ENCODE results near the gene TAL1. TPM values are rescaled to one million over a fixed set of nuclear protein-coding genes. Genes with fewer than 3 reads are reported as not detected.

Gene TAL1
- total RNA-seq, 1 donor from 2014 or later, result not detected

DNA sequence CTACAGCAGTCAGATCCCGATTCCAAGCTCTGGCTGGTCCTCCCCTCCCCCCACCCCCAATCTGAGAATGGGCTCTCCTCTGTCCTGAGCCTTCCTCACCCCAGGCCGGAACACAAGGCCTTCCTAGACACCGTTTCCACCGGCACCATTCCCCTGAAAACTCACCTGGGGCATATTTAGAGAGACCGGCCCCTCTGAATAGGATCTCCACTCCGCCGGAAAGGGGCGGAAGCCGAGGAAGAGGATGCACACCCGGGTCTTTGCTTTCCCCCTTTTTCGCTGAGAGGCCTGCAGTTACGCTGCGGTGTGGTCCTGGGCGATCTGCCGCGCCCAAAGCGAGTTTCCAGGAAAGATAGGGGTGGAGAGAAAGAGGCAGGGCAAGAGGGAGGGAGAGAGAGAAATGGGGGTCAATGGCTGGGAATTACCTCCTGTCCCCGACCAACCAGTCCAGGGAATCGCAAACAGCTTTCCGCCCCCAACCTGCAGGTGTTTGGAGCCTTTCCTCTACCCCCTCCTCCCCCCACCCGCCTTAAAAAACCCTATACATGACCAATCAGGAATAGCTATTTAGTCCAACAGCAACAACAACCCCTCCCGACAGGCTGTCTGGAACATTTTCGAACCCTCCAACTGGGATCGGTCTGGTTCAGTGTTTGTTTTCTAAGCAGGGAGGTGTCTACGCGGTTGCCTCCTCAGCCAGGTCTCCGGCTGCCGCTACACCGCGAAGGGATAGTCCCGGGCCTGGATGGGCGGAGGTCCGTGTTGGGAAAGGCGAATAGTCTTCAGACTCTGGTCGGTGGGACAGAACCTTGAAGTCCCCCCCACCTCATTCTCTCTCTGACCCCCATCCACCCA, 2.8 kb downstream of the TAL1 start:
- Mint-ChIP-seq H3K4me3 (no peak overlapping the region), H3K27me3 (peaks cover 67% of the 10 kb centered on the region), H3K36me3 (ENCODE audit: low read depth) (peaks cover 2% of the 10 kb centered on the region), H3K9me3 (no peaks in the 10 kb centered on the region), H3K27ac (no peak overlapping the region), H3K4me1 (peaks cover 39% of the 10 kb centered on the region)
- DNase-seq (no peak), ATAC-seq (ENCODE audit: low read depth) (no peak)
- ChIA-PET CTCF (no interaction called here), POLR2A (no interaction called here)
- intact Hi-C loops (cut with micrococcal nuclease), result no loop called here
- TF ChIP-seq, protein P1, sequence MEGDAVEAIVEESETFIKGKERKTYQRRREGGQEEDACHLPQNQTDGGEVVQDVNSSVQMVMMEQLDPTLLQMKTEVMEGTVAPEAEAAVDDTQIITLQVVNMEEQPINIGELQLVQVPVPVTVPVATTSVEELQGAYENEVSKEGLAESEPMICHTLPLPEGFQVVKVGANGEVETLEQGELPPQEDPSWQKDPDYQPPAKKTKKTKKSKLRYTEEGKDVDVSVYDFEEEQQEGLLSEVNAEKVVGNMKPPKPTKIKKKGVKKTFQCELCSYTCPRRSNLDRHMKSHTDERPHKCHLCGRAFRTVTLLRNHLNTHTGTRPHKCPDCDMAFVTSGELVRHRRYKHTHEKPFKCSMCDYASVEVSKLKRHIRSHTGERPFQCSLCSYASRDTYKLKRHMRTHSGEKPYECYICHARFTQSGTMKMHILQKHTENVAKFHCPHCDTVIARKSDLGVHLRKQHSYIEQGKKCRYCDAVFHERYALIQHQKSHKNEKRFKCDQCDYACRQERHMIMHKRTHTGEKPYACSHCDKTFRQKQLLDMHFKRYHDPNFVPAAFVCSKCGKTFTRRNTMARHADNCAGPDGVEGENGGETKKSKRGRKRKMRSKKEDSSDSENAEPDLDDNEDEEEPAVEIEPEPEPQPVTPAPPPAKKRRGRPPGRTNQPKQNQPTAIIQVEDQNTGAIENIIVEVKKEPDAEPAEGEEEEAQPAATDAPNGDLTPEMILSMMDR (IDR thresholded peaks at IDR 0.05), result no peak

GRCh38 chr1:47228644-47229030, 3.4 kb downstream of the TAL1 start:
- H3K4me3 Mint-ChIP-seq, result no peak overlapping the region
- H3K4me1 Mint-ChIP-seq, result peaks cover 39% of the 10 kb centered on the region
- H3K27ac Mint-ChIP-seq, result no peak overlapping the region
- no peak for ATAC-seq (ENCODE audit: low read depth)
- ChIA-PET POLR2A (no interaction called here), CTCF (no interaction called here)
- DNase-seq, result no peak
- intact Hi-C loops (cut with micrococcal nuclease), result no loop called here
- H3K27me3 Mint-ChIP-seq, result peaks cover 61% of the 10 kb centered on the region
- peaks cover 2% of the 10 kb centered on the region for H3K36me3 Mint-ChIP-seq (ENCODE audit: low read depth)
- TF ChIP-seq, protein P1 (IDR thresholded peaks at IDR 0.05), result no peak
- H3K9me3 Mint-ChIP-seq, result no peaks in the 10 kb centered on the region

- TF ChIP-seq, protein P1 (IDR thresholded peaks at IDR 0.05), result no peak
- no peak overlapping the region for H3K4me3 Mint-ChIP-seq
- no peak for ATAC-seq (ENCODE audit: low read depth)
- no peaks in the 10 kb centered on the region for H3K9me3 Mint-ChIP-seq
- peaks cover 38% of the 10 kb centered on the region for H3K4me1 Mint-ChIP-seq
- ChIA-PET CTCF (no interaction called here), POLR2A (no interaction called here)
- DNase-seq, result no peak
- H3K27ac Mint-ChIP-seq, result no peak overlapping the region
- intact Hi-C loops (cut with micrococcal nuclease), result no loop called here
- peaks cover 51% of the 10 kb centered on the region for H3K27me3 Mint-ChIP-seq
- H3K36me3 Mint-ChIP-seq (ENCODE audit: low read depth), result peaks cover 2% of the 10 kb centered on the region
Observed at GRCh38 chr1:47227341-47228232, 4.4 kb downstream of the TAL1 start.

DNA sequence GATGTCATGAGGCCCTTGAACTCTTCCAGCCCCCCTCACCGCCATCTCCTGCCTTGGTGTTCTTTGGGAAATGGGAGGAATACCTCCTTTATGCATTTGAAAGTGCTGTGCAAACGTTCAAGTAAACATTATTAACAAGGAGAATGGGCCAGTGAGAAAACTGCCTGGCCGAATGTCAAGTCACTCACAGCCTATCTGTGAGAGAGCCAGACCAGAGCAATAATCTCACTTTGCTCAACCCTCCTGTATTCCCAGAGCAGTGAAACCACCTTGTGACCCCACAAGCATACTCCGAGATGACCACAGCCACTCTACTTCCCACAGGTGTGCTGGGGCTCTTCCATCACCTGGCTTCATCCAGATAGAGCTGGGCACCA, 5.2 kb downstream of the TAL1 start:
- no peak for ATAC-seq (ENCODE audit: low read depth)
- CTCF ChIA-PET, result no interaction called here
- Mint-ChIP-seq H3K4me3 (no peak overlapping the region), H3K27ac (no peak overlapping the region), H3K27me3 (peaks cover 46% of the 10 kb centered on the region), H3K9me3 (no peaks in the 10 kb centered on the region), H3K4me1 (peaks cover 33% of the 10 kb centered on the region), H3K36me3 (ENCODE audit: low read depth) (peaks cover 2% of the 10 kb centered on the region)
- DNase-seq, result no peak
- TF ChIP-seq, protein P1 (IDR thresholded peaks at IDR 0.05), result no peak
- intact Hi-C loops (cut with micrococcal nuclease), result no loop called here
- POLR2A ChIA-PET, result no interaction called here
